Measurements from ENCODE around the gene ZCCHC10. TPM values are rescaled to one million over a fixed set of nuclear protein-coding genes. Genes with fewer than 3 reads are reported as not detected.
A peak's percentile ranks its signal among the peaks of the same experiment; 100 is the strongest.

The ZCCHC10 gene
- total and polyA plus RNA-seq, 9 of the 15 experiments (the other 6 are each of a cell fraction or from before 2014, with no cell fraction given): 11.9 to 146 (median 51.8) TPM

GRCh38 chr5:133052317-133053175 is 26.2 kb upstream of the ZCCHC10 start (continued):
- TF ChIP-seq NR2C2 (CRISPR knock-in tag; IDR thresholded peaks at IDR 0.05) (peak; percentile 85), NR2C2 (tag; IDR thresholded peaks at IDR 0.05) (no peak), SP1 (CRISPR knock-in tag; IDR thresholded peaks at IDR 0.05) (peak; percentile 43; the same call in 1 of the 2 replicates), NFIX (CRISPR knock-in tag; IDR thresholded peaks at IDR 0.05; ENCODE audit: low read depth) (no peak), MYC (IDR thresholded peaks at IDR 0.05; ENCODE audit: low read depth, low read length) (peak; percentile 86), MYC (CRISPR knock-in tag; IDR thresholded peaks at IDR 0.05; ENCODE audit: borderline replicate concordance, low read depth) (no peak), RCOR1 (IDR thresholded peaks at IDR 0.05; ENCODE audit: borderline replicate concordance in 1 of 2, low read depth in 2 of 2, low read length in 2 of 2) (no peak), NR2C1 (IDR thresholded peaks at IDR 0.05) (no peak), NR2C1 (tag; IDR thresholded peaks at IDR 0.05) (no peak), HNRNPLL (IDR thresholded peaks at IDR 0.05; ENCODE audit: low read depth, low read length, poor library complexity, severe bottlenecking) (no peak), ASH1L (IDR thresholded peaks at IDR 0.05; ENCODE audit: borderline replicate concordance, low read depth, partially characterized antibody) (no peak), POLR2AphosphoS5 (IDR thresholded peaks at IDR 0.05; ENCODE audit: control insufficient read depth, insufficient read depth, low read depth, low read length) (peak; percentile 25; the same call in 1 of the 2 replicates), ZNF655 (CRISPR knock-in tag; IDR thresholded peaks at IDR 0.05) (no peak), ELF2 (CRISPR knock-in tag; IDR thresholded peaks at IDR 0.05) (0 out of 2 replicates have a peak, but pooled peaks have one; percentile 67), NCOR1 (IDR thresholded peaks at IDR 0.05) (no peak), ZSCAN32 (CRISPR knock-in tag; IDR thresholded peaks at IDR 0.05) (no peak), MNT (conservative IDR thresholded peaks at IDR 0.05) (peak; percentile 80 to 90), CCNT2 (IDR thresholded peaks at IDR 0.05; ENCODE audit: borderline replicate concordance, extremely low read depth, insufficient read length, low read depth, low read length) (peak; percentile 76), ZNF23 (CRISPR knock-in tag; IDR thresholded peaks at IDR 0.05) (no peak), MEIS2 (IDR thresholded peaks at IDR 0.05; ENCODE audit: partially characterized antibody) (no peak), ZC3H8 (IDR thresholded peaks at IDR 0.05) (no peak), ATF1 (CRISPR knock-in tag; IDR thresholded peaks at IDR 0.05) (no peak), ATF1 (tag; IDR thresholded peaks at IDR 0.05) (no peak), KLF13 (tag; IDR thresholded peaks at IDR 0.05; ENCODE audit: borderline replicate concordance, low read depth) (0 out of 2 replicates have a peak, but pooled peaks have one; percentile 74), ZBED1 (IDR thresholded peaks at IDR 0.05) (no peak), TAF15 (IDR thresholded peaks at IDR 0.05; ENCODE audit: low read depth, low read length) (no peak), SP2 (IDR thresholded peaks at IDR 0.05; ENCODE audit: extremely low read depth, low read depth, low read length, poor library complexity, severe bottlenecking) (no peak), NCOA6 (IDR thresholded peaks at IDR 0.05) (no peak)
